Chondrocyte (in vitro differentiated cells): Measurements from ENCODE around the gene RIT2. TPM values are rescaled to one million over a fixed set of nuclear protein-coding genes. Genes with fewer than 3 reads are reported as not detected.

ENCODE experiments used
- DNase-seq: peaks from one replicate; pipeline ENCODE4 v3.0.0; 2021; ENCODE audit warnings: mixed read lengths, low spot score
- H3K27ac Mint-ChIP-seq: one replicate; pipeline ENCODE4 v1.8.0; 2021; ENCODE audit warnings: mild to moderate bottlenecking, moderate library complexity, mixed read lengths; ENCODE audit not compliant: unreplicated experiment
- H3K27me3 Mint-ChIP-seq: 2 replicates; pipeline ENCODE4 v1.8.0; 2021; ENCODE audit warnings: low read depth, mixed read lengths
- H3K36me3 Mint-ChIP-seq: 2 replicates; pipeline ENCODE4 v1.8.0; 2021; ENCODE audit warnings: low read depth, mixed read lengths
- H3K4me1 Mint-ChIP-seq: 2 replicates; pipeline ENCODE4 v1.8.0; 2021; ENCODE audit warnings: low read depth, mild to moderate bottlenecking, mixed read lengths
- H3K4me3 Mint-ChIP-seq: one replicate; pipeline ENCODE4 v1.8.0; 2021; ENCODE audit warnings: mild to moderate bottlenecking, moderate library complexity, mixed read lengths; ENCODE audit not compliant: unreplicated experiment
- H3K9me3 Mint-ChIP-seq: 2 replicates; pipeline ENCODE4 v1.8.0; 2021; ENCODE audit warnings: low read depth, mixed read lengths
- total RNA-seq: library from RNA; stranded (reverse); gene quantifications from 3 replicates; pipeline ENCODE4 v1.2.1, GENCODE V29; 2021
- TF ChIP-seq, protein P1 (sequence below): fragments of 200-600 bp; sonication (generic); IDR thresholded peaks from 2 replicates; pipeline ENCODE4 v1.5.0; 2021; ENCODE audit warnings: antibody characterized with exemption, mild to moderate bottlenecking, moderate library complexity

Gene RIT2
- total RNA-seq, 1 donor from 2014 or later: not detected

DNA sequence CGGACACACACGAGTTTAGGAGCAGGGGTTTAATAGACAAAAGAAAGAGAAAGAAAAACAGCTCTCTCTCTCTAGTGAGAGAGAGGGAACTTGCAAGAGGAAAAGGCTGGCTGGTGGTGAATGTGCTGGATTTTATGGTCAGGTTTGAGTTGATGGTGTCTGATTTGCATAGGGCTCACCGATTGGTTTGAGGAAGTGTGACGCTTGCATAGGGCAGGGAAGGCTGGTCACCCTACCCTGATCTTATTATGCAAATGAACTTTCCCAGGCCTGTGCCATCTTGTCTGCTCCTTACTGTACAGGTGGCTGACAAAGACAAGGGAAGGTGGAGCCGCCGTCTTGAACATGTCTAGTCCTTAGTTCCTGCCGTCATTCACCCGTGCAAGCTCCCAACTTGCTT lies 408.9 kb downstream of the RIT2 start:
- Mint-ChIP-seq H3K36me3 (no peaks in the 10 kb centered on the region), H3K4me1 (no peaks in the 10 kb centered on the region), H3K27me3 (peaks cover 3% of the 10 kb centered on the region), H3K4me3 (no peak overlapping the region), H3K27ac (peak overlapping the region; percentile 59), H3K9me3 (no peaks in the 10 kb centered on the region)
- DNase-seq: no peak
- TF ChIP-seq, protein P1, sequence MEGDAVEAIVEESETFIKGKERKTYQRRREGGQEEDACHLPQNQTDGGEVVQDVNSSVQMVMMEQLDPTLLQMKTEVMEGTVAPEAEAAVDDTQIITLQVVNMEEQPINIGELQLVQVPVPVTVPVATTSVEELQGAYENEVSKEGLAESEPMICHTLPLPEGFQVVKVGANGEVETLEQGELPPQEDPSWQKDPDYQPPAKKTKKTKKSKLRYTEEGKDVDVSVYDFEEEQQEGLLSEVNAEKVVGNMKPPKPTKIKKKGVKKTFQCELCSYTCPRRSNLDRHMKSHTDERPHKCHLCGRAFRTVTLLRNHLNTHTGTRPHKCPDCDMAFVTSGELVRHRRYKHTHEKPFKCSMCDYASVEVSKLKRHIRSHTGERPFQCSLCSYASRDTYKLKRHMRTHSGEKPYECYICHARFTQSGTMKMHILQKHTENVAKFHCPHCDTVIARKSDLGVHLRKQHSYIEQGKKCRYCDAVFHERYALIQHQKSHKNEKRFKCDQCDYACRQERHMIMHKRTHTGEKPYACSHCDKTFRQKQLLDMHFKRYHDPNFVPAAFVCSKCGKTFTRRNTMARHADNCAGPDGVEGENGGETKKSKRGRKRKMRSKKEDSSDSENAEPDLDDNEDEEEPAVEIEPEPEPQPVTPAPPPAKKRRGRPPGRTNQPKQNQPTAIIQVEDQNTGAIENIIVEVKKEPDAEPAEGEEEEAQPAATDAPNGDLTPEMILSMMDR: no peak

DNA sequence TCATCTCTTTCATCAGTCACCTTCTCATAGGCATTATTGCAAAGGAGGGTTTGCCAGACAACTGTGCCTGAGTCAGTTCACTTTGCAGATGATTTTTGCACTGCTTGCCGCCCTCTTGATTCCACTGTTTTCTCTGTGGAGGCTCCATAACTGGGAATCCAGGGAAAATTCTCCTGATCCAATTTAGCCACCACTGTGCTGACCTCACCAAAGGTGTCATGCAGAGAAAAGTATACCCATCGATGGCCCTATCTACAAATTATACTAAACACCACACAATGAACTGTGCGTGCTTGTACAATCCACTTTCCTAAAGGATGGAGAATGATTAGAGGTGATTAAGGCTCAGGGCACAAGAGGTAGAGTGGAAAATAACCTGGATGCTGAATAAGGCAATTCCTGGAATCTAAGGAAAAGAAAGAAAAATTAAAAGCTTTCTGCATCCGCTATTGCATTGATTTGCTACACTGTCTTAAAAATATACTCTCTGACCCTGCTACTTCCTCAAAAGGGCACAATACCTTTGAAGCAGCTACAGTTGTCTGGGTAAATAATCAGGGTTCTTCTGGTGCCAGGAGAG lies 409.4 kb downstream of the RIT2 start:
- Mint-ChIP-seq H3K27me3 (peaks cover 3% of the 10 kb centered on the region), H3K36me3 (no peaks in the 10 kb centered on the region), H3K4me3 (no peak overlapping the region), H3K4me1 (no peaks in the 10 kb centered on the region), H3K9me3 (no peaks in the 10 kb centered on the region), H3K27ac (peak overlapping the region; percentile 59)
- TF ChIP-seq, protein P1: no peak
- no peak for DNase-seq

Other genes starting within 250 kb of the RIT2 start
- gene SYT4, start 161.8 kb upstream of the RIT2 start, total RNA-seq: not detected in 3 replicates